ENCODE measurements around the gene CLDN3. TPM values are rescaled to one million over a fixed set of nuclear protein-coding genes. Genes with fewer than 3 reads are reported as not detected.
"Not testable (repeated sequence)": the region's sequence is repeated elsewhere in the genome, so short reads cannot be mapped to it uniquely, and the experiment has no call there.

Gene CLDN3
- total RNA-seq, 2 experiments from 2014 or later = not detected

DNA sequence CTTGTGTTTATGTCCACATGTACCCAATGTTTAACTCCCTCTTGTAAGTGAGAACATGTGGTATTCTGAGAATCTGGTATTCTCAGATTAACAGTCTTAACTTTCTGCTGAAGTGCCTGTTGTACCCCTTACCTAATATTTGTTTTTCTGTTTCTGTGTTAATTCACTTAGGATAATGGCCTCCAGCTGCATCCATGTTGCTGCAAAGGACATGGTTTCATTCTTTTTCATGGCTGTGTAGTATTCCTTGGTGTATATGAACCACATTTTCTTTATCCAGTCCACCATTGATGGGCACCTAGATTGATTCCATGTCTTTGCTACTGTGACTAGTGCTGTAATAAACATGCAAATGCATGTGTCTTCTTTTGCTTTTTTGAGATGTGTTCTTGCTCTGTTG lies 25.1 kb upstream of the CLDN3 start:
- H3K4me1 Mint-ChIP-seq (ENCODE audit: low read depth); ATAC-seq; POLR2A ChIA-PET; CTCF ChIA-PET; H3K27me3 Mint-ChIP-seq (ENCODE audit: low read depth); H3K36me3 Mint-ChIP-seq (ENCODE audit: low read depth); H3K4me3 Mint-ChIP-seq; H3K9me3 Mint-ChIP-seq (ENCODE audit: insufficient read depth); DNase-seq; H3K27ac Mint-ChIP-seq: not testable (repeated sequence)

- DNase-seq; H3K36me3 Mint-ChIP-seq (ENCODE audit: low read depth); POLR2A ChIA-PET; H3K27me3 Mint-ChIP-seq (ENCODE audit: low read depth); ATAC-seq; H3K4me3 Mint-ChIP-seq; H3K27ac Mint-ChIP-seq; H3K4me1 Mint-ChIP-seq (ENCODE audit: low read depth); H3K9me3 Mint-ChIP-seq (ENCODE audit: insufficient read depth); CTCF ChIA-PET: not testable (repeated sequence)
These were observed 21.2 kb upstream of the CLDN3 start for GRCh38 chr7:73791170-73791690.

DNA sequence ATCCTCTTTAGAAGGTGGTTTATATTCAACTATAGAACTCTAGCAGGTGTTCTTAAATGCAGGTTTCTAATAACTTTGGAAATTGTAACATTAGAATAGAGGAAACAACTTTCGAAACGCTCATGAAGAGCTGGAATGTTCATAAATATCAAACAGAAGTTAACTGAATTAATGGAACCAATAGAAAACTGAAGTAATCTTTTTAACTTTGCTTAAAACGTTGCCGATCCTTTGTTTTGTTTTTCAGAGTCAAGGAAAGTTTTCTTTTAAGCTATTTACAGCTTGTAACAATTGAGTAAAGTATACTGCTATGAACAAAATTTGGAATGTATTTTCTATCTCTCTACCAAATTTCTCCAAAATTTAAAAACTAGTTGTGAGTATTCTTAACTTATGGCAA lies 19.0 kb upstream of the CLDN3 start:
- DNase-seq (no peak), ATAC-seq (no peak)
- peaks cover 3% of the 10 kb centered on the region for H3K4me1 Mint-ChIP-seq (ENCODE audit: low read depth)
- no peaks in the 10 kb centered on the region for H3K36me3 Mint-ChIP-seq (ENCODE audit: low read depth)
- POLR2A ChIA-PET = no interaction called here
- H3K4me3 Mint-ChIP-seq = no peak overlapping the region
- no peak overlapping the region for H3K27ac Mint-ChIP-seq
- H3K27me3 Mint-ChIP-seq (ENCODE audit: low read depth) = peaks cover under 1% of the 10 kb centered on the region
- no peaks in the 10 kb centered on the region for H3K9me3 Mint-ChIP-seq (ENCODE audit: insufficient read depth)
- CTCF ChIA-PET = no interaction called here

- ATAC-seq; H3K4me3 Mint-ChIP-seq; DNase-seq; CTCF ChIA-PET; H3K9me3 Mint-ChIP-seq (ENCODE audit: insufficient read depth); H3K36me3 Mint-ChIP-seq (ENCODE audit: low read depth); POLR2A ChIA-PET; H3K27ac Mint-ChIP-seq; H3K4me1 Mint-ChIP-seq (ENCODE audit: low read depth); H3K27me3 Mint-ChIP-seq (ENCODE audit: low read depth): not testable (repeated sequence)
These were observed 17.6 kb upstream of the CLDN3 start for GRCh38 chr7:73787786-73788048.

GRCh38 chr7:73786588-73786987 lies 16.5 kb upstream of the CLDN3 start:
- ATAC-seq = no peak
- H3K27me3 Mint-ChIP-seq (ENCODE audit: low read depth) = peaks cover 3% of the 10 kb centered on the region
- no peak overlapping the region for H3K4me3 Mint-ChIP-seq
- ChIA-PET POLR2A (interaction anchor here (0.6 to 0.7 kb wide), 3 partner anchors 32 to 301 kb away, joined by 3 read pairs; no protein-coding TSS in a partner anchor), CTCF (no interaction called here)
- no peaks in the 10 kb centered on the region for H3K36me3 Mint-ChIP-seq (ENCODE audit: low read depth)
- no peaks in the 10 kb centered on the region for H3K9me3 Mint-ChIP-seq (ENCODE audit: insufficient read depth)
- no peak for DNase-seq
- H3K4me1 Mint-ChIP-seq (ENCODE audit: low read depth) = no peaks in the 10 kb centered on the region
- no peak overlapping the region for H3K27ac Mint-ChIP-seq

- H3K4me3 Mint-ChIP-seq = no peak overlapping the region
- H3K27ac Mint-ChIP-seq = no peak overlapping the region
- peaks cover 3% of the 10 kb centered on the region for H3K27me3 Mint-ChIP-seq (ENCODE audit: low read depth)
- ChIA-PET CTCF (no interaction called here), POLR2A (no interaction called here)
- peaks cover 3% of the 10 kb centered on the region for H3K36me3 Mint-ChIP-seq (ENCODE audit: low read depth)
- ATAC-seq = no peak
- H3K4me1 Mint-ChIP-seq (ENCODE audit: low read depth) = no peaks in the 10 kb centered on the region
- no peak for DNase-seq
- H3K9me3 Mint-ChIP-seq (ENCODE audit: insufficient read depth) = no peaks in the 10 kb centered on the region
These were observed 9.4 kb upstream of the CLDN3 start for GRCh38 chr7:73779517-73779916.

- peaks cover 3% of the 10 kb centered on the region for H3K36me3 Mint-ChIP-seq (ENCODE audit: low read depth)
These were observed 8.8 kb upstream of the CLDN3 start for GRCh38 chr7:73778801-73779389.

GRCh38 chr7:73774923-73775322 lies 4.9 kb upstream of the CLDN3 start:
- Mint-ChIP-seq H3K27ac (no peak overlapping the region), H3K27me3 (ENCODE audit: low read depth) (peaks cover 15% of the 10 kb centered on the region), H3K4me3 (no peak overlapping the region), H3K36me3 (ENCODE audit: low read depth) (no peaks in the 10 kb centered on the region), H3K9me3 (ENCODE audit: insufficient read depth) (no peaks in the 10 kb centered on the region), H3K4me1 (ENCODE audit: low read depth) (peaks cover 3% of the 10 kb centered on the region)
- no peak for DNase-seq
- ChIA-PET POLR2A (no interaction called here), CTCF (no interaction called here)
- no peak for ATAC-seq

More at GRCh38 chr7:73778801-73779389, 8.8 kb upstream of the CLDN3 start:
- peaks cover under 1% of the 10 kb centered on the region for H3K27me3 Mint-ChIP-seq (ENCODE audit: low read depth)
- no peak for ATAC-seq
- CTCF ChIA-PET = no interaction called here
- no peaks in the 10 kb centered on the region for H3K9me3 Mint-ChIP-seq (ENCODE audit: insufficient read depth)
- POLR2A ChIA-PET = no interaction called here
- no peak for DNase-seq
- no peak overlapping the region for H3K4me3 Mint-ChIP-seq
- H3K27ac Mint-ChIP-seq = no peak overlapping the region
- no peaks in the 10 kb centered on the region for H3K4me1 Mint-ChIP-seq (ENCODE audit: low read depth)

GRCh38 chr7:73773700-73774517 lies 3.8 kb upstream of the CLDN3 start:
- H3K27me3 Mint-ChIP-seq (ENCODE audit: low read depth) = peaks cover 25% of the 10 kb centered on the region
- ATAC-seq (no peak), DNase-seq (no peak)
- ChIA-PET CTCF (no interaction called here), POLR2A (no interaction called here)
- H3K36me3 Mint-ChIP-seq (ENCODE audit: low read depth) = no peaks in the 10 kb centered on the region
- no peaks in the 10 kb centered on the region for H3K9me3 Mint-ChIP-seq (ENCODE audit: insufficient read depth)
- H3K4me3 Mint-ChIP-seq = no peak overlapping the region
- H3K4me1 Mint-ChIP-seq (ENCODE audit: low read depth) = peaks cover 3% of the 10 kb centered on the region
- no peak overlapping the region for H3K27ac Mint-ChIP-seq

DNA sequence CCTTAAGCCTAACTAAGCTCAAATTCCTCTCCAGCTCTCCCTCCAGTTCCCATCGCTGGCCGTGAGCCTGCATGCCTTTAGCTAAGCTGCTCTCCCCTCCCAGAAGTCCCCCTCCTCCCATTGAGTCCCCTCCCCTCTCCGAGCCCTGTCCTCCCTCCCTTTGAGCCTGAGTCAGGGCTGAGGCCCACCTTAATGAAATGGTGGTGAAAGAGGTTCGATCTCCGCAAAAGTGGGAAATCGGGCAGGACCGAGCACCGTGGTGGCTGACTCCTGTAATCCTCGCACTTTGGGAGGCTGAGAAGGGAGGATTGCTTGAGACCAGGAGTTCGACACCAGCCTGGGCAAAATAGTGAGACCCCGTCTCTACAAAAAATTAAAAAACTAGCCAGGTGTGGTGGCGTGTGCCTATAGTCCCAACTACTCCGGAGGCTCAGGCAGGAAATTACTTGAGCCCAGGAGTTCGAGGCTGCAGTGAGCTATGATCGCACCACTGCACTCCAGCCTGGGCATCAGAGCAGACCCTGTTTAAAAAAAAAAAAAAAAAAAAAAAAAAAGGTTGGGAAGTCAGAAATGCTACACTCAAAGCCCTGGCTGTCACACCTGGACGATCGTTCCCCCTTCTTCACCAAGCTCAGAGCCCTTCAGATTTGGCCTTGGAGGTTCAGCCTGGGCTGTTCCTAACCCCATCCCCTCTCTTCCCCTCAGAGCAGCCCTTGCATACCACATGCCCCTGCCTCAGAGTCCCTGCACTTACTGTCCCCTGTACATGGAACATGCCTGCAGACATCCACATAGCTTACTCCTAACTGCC lies 995 bp upstream of the CLDN3 start:
- ATAC-seq (no peak), DNase-seq (no peak)
- POLR2A ChIA-PET = no interaction called here
- H3K4me3 Mint-ChIP-seq = no peak overlapping the region
- no peak overlapping the region for H3K27ac Mint-ChIP-seq
- CTCF ChIA-PET = no interaction called here
- H3K9me3 Mint-ChIP-seq (ENCODE audit: insufficient read depth) = no peaks in the 10 kb centered on the region
- H3K27me3 Mint-ChIP-seq (ENCODE audit: low read depth) = peaks cover 44% of the 10 kb centered on the region
- H3K4me1 Mint-ChIP-seq (ENCODE audit: low read depth) = peaks cover 6% of the 10 kb centered on the region
- H3K36me3 Mint-ChIP-seq (ENCODE audit: low read depth) = no peaks in the 10 kb centered on the region

DNA sequence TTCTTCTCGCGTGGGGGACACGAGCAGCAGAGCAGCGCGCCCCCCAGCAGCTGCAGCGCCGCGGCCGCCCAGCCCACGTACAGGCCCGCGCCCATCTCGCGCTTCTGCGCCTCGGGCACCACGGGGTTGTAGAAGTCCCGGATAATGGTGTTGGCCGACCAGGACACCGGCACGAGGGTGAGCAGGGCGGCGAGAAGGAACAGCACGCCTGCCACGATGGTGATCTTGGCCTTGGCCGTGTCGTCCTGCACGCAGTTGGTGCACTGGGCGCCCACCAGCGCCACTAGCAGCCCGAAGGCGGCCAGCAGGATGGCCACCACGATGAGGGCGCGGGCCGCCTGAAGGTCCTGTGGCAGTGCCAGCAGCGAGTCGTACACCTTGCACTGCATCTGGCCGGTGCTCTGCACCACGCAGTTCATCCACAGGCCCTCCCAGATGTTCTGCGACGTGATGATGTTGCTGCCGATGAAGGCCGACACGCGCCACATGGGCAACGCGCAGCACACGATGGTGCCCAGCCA lies 529 bp downstream of the CLDN3 start:
- Mint-ChIP-seq H3K27ac (no peak overlapping the region), H3K36me3 (ENCODE audit: low read depth) (no peaks in the 10 kb centered on the region), H3K4me1 (ENCODE audit: low read depth) (peaks cover 6% of the 10 kb centered on the region), H3K9me3 (ENCODE audit: insufficient read depth) (no peaks in the 10 kb centered on the region), H3K4me3 (no peak overlapping the region), H3K27me3 (ENCODE audit: low read depth) (peaks cover 44% of the 10 kb centered on the region)
- ATAC-seq (no peak), DNase-seq (no peak)
- CTCF ChIA-PET = no interaction called here
- POLR2A ChIA-PET = no interaction called here
